GM12878 (cell line): ENCODE measurements around the gene CFAP74. TPM values are rescaled to one million over a fixed set of nuclear protein-coding genes. Genes with fewer than 3 reads are reported as not detected.
"Not testable (repeated sequence)": the region's sequence is repeated elsewhere in the genome, so short reads cannot be mapped to it uniquely, and the experiment has no call there.

Experiments used
- ATAC-seq: fragments of 200-7000 bp; cut with Tn5 transposase; 3 replicates; pipeline ENCODE4 v1.9.1; 2020; ENCODE audit warnings: mild to moderate bottlenecking, moderate library complexity
- BruUV-seq: library from RNA; stranded (reverse); fragments of 400-500 nt; replicated peaks from 2 replicates; lab custom pipeline; 2021; lab: Mats Ljungman, UMichigan
- CTCF ChIA-PET: fragments of 300-600 bp; sonication (Branson Sonifier 250); formaldehyde crosslinking; extraction: SDS; loops from one replicate; lab custom pipeline; 2021; ENCODE audit warnings: inconsistent platforms; lab: Yijun Ruan, JAX
- POLR2A ChIA-PET: fragments of 350-600 bp; formaldehyde crosslinking; extraction: SDS; loops from one replicate; lab custom pipeline; 2021; ENCODE audit warnings: inconsistent platforms; lab: Charles Lee
- RAD21 ChIA-PET: fragments of 300-600 bp; sonication (Branson Sonifier 250); formaldehyde crosslinking; loops from one replicate; lab custom pipeline; 2023; ENCODE audit warnings: antibody characterized with exemption; ENCODE audit not compliant: unreplicated experiment; lab: Charles Lee
- SMC1A ChIA-PET: fragments of 300-600 bp; sonication (Branson Sonifier 250); formaldehyde crosslinking; loops from one replicate; lab custom pipeline; 2023; ENCODE audit not compliant: unreplicated experiment, uncharacterized antibody; lab: Charles Lee
- DNase-seq: peaks from one replicate; pipeline ENCODE4 v3.0.0-alpha.2; 2011; ENCODE audit warnings: low read depth, low spot score
- FAIRE-seq: peaks from 3 replicates; lab custom pipeline; 2011; peaks lifted over from hg19 to GRCh38; lab: Jason Lieb, UNC
- H2AFZ ChIP-seq: 2 replicates; pipeline ENCODE4 v1.6.0; 2011; ENCODE audit warnings: low read depth, low read length, control low read depth; ENCODE audit not compliant: control insufficient read depth
- H3K27ac ChIP-seq: 2 replicates; pipeline ENCODE4 v1.5.1; 2011; ENCODE audit warnings: control low read depth; ENCODE audit not compliant: control insufficient read depth, insufficient read depth
- H3K27me3 ChIP-seq, 2 experiments: replicated peaks in 1 of 2; 2 replicates each; pipeline versions ENCODE4 v1.6.0 to v1.6.1; 2011; ENCODE audit warnings: low read length in 1 of 2; ENCODE audit not compliant: control insufficient read depth in 2 of 2, insufficient read depth in 2 of 2
- H3K36me3 ChIP-seq, 2 experiments: 2 replicates each; pipeline ENCODE4 v1.5.1; 2011; ENCODE audit warnings: low read length in 1 of 2; ENCODE audit not compliant: control insufficient read depth in 2 of 2, insufficient read depth in 2 of 2
- H3K4me1 ChIP-seq: 2 replicates; pipeline ENCODE4 v1.6.1; 2011; ENCODE audit warnings: mild to moderate bottlenecking, low read length, moderate library complexity, mixed read lengths; ENCODE audit not compliant: control insufficient read depth, insufficient read depth
- H3K4me2 ChIP-seq: 2 replicates; pipeline ENCODE4 v1.6.0; 2011; ENCODE audit warnings: control low read depth; ENCODE audit not compliant: control insufficient read depth, insufficient read depth
- H3K4me3 ChIP-seq: fragments of 200-600 bp; sonication (generic); 2 replicates; pipeline ENCODE4 v1.5.1; 2016
- H3K79me2 ChIP-seq: 2 replicates; pipeline ENCODE4 v1.6.0; 2011; ENCODE audit warnings: low read length; ENCODE audit not compliant: control insufficient read depth, insufficient read depth
- H3K9ac ChIP-seq: 2 replicates; pipeline ENCODE4 v1.8.0; 2011; ENCODE audit warnings: low read length, control low read depth, mixed read lengths; ENCODE audit not compliant: control insufficient read depth, insufficient read depth
- H3K9me3 ChIP-seq: replicated peaks from 3 replicates; pipeline ENCODE4 v1.5.1; 2011; ENCODE audit warnings: mild to moderate bottlenecking, low read length; ENCODE audit not compliant: control insufficient read depth, insufficient read depth
- H4K20me1 ChIP-seq: 2 replicates; pipeline ENCODE4 v1.6.0; 2011; ENCODE audit not compliant: control insufficient read depth, insufficient read depth
- ASH2L ChIP-seq: fragments of 300-600, 200-600 bp; sonication (generic); IDR thresholded peaks from 2 replicates; pipeline ENCODE4 v1.6.1; 2017; ENCODE audit warnings: low read depth, mild to moderate bottlenecking, borderline replicate concordance
- CBX3 ChIP-seq: fragments of 200-600 bp; sonication (generic); IDR thresholded peaks from 2 replicates; pipeline ENCODE4 v1.6.1; 2016; ENCODE audit warnings: low read depth, borderline replicate concordance
- CHD1 ChIP-seq: IDR thresholded peaks from 2 replicates; pipeline ENCODE4 v1.6.1; 2012; ENCODE audit warnings: low read depth, low read length, improper control_type of control experiment
- RELA ChIP-seq: fragments of 450-650 bp; IDR thresholded peaks from 2 replicates; pipeline ENCODE4 v1.8.0; 2014; ENCODE audit warnings: borderline replicate concordance; ENCODE audit not compliant: partially characterized antibody
- ZNF622 ChIP-seq: fragments of 450-650 bp; IDR thresholded peaks from 2 replicates; pipeline ENCODE4 v1.6.1; 2017; ENCODE audit warnings: mild to moderate bottlenecking, inconsistent platforms
- WGBS: methylation state at CpG from one replicate; pipeline ENCODE4 v1.1.6; 2016; ENCODE audit warnings: low lambda C conversion rate; ENCODE audit not compliant: insufficient replicate concordance, insufficient coverage; ENCODE audit errors: missing lambda C conversion rate; 5-methylcytosine and 5-hydroxymethylcytosine counted together
- in situ Hi-C: fragments of 300-500 bp; cut with MboI; formaldehyde crosslinking; loops from 9 replicates; pipeline ENCODE4 v1.14.3; 2018; ENCODE audit warnings: mixed read lengths
- intact Hi-C: fragments of 100-400 bp; cut with micrococcal nuclease; formaldehyde crosslinking; loops from one replicate; pipeline ENCODE4 v1.14.2; 2022; ENCODE audit not compliant: unreplicated experiment
- polyA plus RNA-seq, 11 experiments: library from polyadenylated mRNA; depleted of rRNA in 4 of 11; unstranded in 6 of 11; stranded (reverse) in 5 of 11; fragments of >200 nt; fragmentation: Nextera tagmentation in 4 of 11; fragmentation: Illumina TruSeq in 1 of 11; extraction: Ambion mirVana in 4 of 11; extraction: Trizol in 1 of 11; gene quantifications; 1 replicate in 1 of 11; 2 replicates in 10 of 11; pipeline versions ENCODE4 v1.2.1 to v1.2.3, GENCODE V29; 2011 to 2016; ENCODE audit warnings: inconsistent platforms in 2 of 11, missing spikeins in 2 of 11, low read depth in 1 of 11
- total RNA-seq, 4 experiments: library from RNA; depleted of rRNA in 3 of 4; stranded (reverse); fragments of >200 nt in 3 of 4; fragmentation: Illumina TruSeq in 1 of 4; extraction: Trizol in 1 of 4; gene quantifications; 2 replicates each; pipeline versions ENCODE4 v1.2.1 to v1.2.3, GENCODE V29; 2013 to 2021
- TF ChIP-seq, protein P1 (sequence below), 3 experiments: IDR thresholded peaks in 2 of 3; conservative IDR thresholded peaks in 1 of 3; 2 replicates each; pipeline ENCODE4 v1.5.1; 2011; ENCODE audit warnings: low read depth in 3 of 3, low read length in 3 of 3, mild to moderate bottlenecking in 3 of 3, control low read depth in 2 of 3, moderate library complexity in 2 of 3, inconsistent platforms in 1 of 3, mixed read lengths in 1 of 3; ENCODE audit not compliant: control insufficient read depth in 2 of 3, insufficient read depth in 1 of 3; ENCODE audit errors: extremely low read depth in 1 of 3
- TF ChIP-seq, protein P2 (sequence below): IDR thresholded peaks from 2 replicates; pipeline ENCODE4 v1.6.1; 2011; ENCODE audit warnings: borderline replicate concordance, low read depth, mild to moderate bottlenecking, moderate library complexity, low read length; ENCODE audit not compliant: insufficient read depth, poor library complexity, severe bottlenecking
- TF ChIP-seq, protein P3 (sequence below): IDR thresholded peaks from 2 replicates; pipeline ENCODE4 v1.6.1; 2011; ENCODE audit warnings: mild to moderate bottlenecking, low read depth, low read length, moderate library complexity; ENCODE audit not compliant: insufficient replicate concordance

CFAP74 gene
- total and polyA plus RNA-seq, 10 of the 15 experiments (the other 5 are each of a cell fraction or from before 2014, with no cell fraction given) = 0.01 TPM; not detected in 9

DNA sequence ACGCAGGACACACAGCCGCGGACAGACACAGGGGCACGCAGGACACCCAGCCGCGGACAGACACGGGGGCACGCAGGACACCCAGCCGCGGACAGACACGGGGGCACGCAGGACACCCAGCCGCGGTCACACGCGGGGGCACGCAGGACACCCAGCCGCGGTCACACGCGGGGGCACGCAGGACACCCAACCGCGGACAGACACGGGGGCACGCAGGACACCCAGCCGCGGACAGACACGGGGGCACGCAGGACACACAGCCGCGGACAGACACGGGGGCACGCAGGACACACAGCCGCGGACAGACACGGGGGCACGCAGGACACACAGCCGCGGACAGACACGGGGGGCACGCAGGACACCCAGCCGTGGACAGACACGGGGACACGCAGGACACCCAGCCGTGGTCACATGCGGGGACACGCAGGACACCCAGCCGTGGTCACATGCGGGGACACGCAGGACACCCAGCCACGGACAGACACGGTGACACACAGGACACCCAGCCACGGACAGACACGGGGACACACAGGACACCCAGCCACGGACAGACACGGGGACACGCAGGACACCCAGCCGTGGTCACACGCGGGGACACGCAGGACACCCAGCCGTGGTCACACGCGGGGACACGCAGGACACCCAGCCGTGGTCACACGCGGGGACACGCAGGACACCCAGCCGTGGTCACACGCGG, 21.8 kb downstream of the CFAP74 start:
- BruUV-seq, H2AFZ ChIP-seq, DNase-seq, RAD21 ChIA-PET, H3K36me3 ChIP-seq, ATAC-seq, intact Hi-C loops, H3K27ac ChIP-seq, H4K20me1 ChIP-seq, H3K79me2 ChIP-seq, H3K4me3 ChIP-seq, H3K4me2 ChIP-seq, in situ Hi-C loops, H3K9me3 ChIP-seq, FAIRE-seq, POLR2A ChIA-PET, H3K9ac ChIP-seq, H3K27me3 ChIP-seq, H3K4me1 ChIP-seq, SMC1A ChIA-PET, CTCF ChIA-PET: not testable (repeated sequence)
- WGBS = 89% methylated on average over 48 of the region's 73 CpGs

DNA sequence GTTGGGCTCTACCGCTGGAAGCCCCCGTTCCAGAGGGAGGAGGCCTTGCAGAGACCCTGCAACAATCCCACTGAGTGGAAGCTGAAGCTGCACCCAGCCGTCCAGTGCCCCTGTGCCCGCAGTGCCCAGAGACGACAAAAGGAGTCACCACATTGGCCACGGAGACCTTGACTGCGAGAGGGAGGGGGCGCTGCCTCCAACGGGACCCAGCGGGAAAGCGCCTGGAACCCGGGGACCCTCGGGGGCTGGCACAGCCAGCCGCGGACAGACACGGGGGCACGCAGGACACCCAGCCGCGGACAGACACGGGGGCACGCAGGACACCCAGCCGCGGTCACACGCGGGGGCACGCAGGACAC, 22.5 kb downstream of the CFAP74 start:
- Histone ChIP-seq H3K4me2 (no peak overlapping the region), H3K9me3 (no peaks in the 10 kb centered on the region; the same call in 2 of the 3 replicates), H3K4me3 (no peak overlapping the region), H3K27me3 (no peaks in the 10 kb centered on the region), H3K27ac (no peak overlapping the region), H4K20me1 (no peaks in the 10 kb centered on the region), H3K36me3 (no peaks in the 10 kb centered on the region), H3K9ac (no peak overlapping the region), H3K79me2 (no peaks in the 10 kb centered on the region), H3K4me1 (no peaks in the 10 kb centered on the region), H2AFZ (no peak overlapping the region)
- intact Hi-C loops = no loop called here
- DNase-seq = no peak
- ChIA-PET SMC1A (no interaction called here), CTCF (no interaction called here), RAD21 (no interaction called here), POLR2A (no interaction called here)
- no peak for ATAC-seq
- FAIRE-seq = no peak
- WGBS = 84% methylated on average over 22 of the region's 26 CpGs
- BruUV-seq = no TSS peak
- in situ Hi-C loops = no loop called here
- TF ChIP-seq CHD1 = no peak
- TF ChIP-seq, protein P1, sequence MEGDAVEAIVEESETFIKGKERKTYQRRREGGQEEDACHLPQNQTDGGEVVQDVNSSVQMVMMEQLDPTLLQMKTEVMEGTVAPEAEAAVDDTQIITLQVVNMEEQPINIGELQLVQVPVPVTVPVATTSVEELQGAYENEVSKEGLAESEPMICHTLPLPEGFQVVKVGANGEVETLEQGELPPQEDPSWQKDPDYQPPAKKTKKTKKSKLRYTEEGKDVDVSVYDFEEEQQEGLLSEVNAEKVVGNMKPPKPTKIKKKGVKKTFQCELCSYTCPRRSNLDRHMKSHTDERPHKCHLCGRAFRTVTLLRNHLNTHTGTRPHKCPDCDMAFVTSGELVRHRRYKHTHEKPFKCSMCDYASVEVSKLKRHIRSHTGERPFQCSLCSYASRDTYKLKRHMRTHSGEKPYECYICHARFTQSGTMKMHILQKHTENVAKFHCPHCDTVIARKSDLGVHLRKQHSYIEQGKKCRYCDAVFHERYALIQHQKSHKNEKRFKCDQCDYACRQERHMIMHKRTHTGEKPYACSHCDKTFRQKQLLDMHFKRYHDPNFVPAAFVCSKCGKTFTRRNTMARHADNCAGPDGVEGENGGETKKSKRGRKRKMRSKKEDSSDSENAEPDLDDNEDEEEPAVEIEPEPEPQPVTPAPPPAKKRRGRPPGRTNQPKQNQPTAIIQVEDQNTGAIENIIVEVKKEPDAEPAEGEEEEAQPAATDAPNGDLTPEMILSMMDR (IDR thresholded peaks at IDR 0.05 in 2 of 3, conservative IDR thresholded peaks at IDR 0.05 in 1 of 3; ENCODE audit: control insufficient read depth in 2 of 3, extremely low read depth in 1 of 3, insufficient read depth in 1 of 3, low read depth in 3 of 3, low read length in 3 of 3) = no peak
- TF ChIP-seq ASH2L = no peak
- no peak for TF ChIP-seq CBX3
- no peak for TF ChIP-seq RELA
- TF ChIP-seq ZNF622 = no peak
- TF ChIP-seq, protein P2, sequence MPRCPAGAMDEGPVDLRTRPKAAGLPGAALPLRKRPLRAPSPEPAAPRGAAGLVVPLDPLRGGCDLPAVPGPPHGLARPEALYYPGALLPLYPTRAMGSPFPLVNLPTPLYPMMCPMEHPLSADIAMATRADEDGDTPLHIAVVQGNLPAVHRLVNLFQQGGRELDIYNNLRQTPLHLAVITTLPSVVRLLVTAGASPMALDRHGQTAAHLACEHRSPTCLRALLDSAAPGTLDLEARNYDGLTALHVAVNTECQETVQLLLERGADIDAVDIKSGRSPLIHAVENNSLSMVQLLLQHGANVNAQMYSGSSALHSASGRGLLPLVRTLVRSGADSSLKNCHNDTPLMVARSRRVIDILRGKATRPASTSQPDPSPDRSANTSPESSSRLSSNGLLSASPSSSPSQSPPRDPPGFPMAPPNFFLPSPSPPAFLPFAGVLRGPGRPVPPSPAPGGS = no peak
- TF ChIP-seq, protein P3, sequence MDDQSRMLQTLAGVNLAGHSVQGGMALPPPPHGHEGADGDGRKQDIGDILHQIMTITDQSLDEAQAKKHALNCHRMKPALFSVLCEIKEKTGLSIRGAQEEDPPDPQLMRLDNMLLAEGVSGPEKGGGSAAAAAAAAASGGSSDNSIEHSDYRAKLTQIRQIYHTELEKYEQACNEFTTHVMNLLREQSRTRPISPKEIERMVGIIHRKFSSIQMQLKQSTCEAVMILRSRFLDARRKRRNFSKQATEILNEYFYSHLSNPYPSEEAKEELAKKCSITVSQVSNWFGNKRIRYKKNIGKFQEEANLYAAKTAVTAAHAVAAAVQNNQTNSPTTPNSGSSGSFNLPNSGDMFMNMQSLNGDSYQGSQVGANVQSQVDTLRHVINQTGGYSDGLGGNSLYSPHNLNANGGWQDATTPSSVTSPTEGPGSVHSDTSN = no peak
